A549 (cell line): ENCODE data around the gene RAB3C.

Experiments used
- EP300 ChIP-seq, 2 experiments: fragments of >200 bp; sonication (Bioruptor Twin); formaldehyde crosslinking; IDR thresholded peaks; 2 replicates in 1 of 2; 3 replicates in 1 of 2; pipeline ENCODE4 v1.6.1; 2016 to 2017
- JUN ChIP-seq, 2 experiments: fragments of >200 bp; sonication (Bioruptor Twin); formaldehyde crosslinking; IDR thresholded peaks; 2 replicates in 1 of 2; 3 replicates in 1 of 2; pipeline ENCODE4 v1.6.1; 2016 to 2017
- POLR2A ChIP-seq: IDR thresholded peaks from 2 replicates; pipeline ENCODE4 v1.6.1; 2012; ENCODE audit warnings: mild to moderate bottlenecking, low read length
- SMC3 ChIP-seq: fragments of >200 bp; sonication (Bioruptor Twin); formaldehyde crosslinking; IDR thresholded peaks from 3 replicates; pipeline ENCODE4 v1.6.1; 2018; ENCODE audit warnings: inconsistent platforms
- SREBF2 ChIP-seq: fragments of 450-650 bp; IDR thresholded peaks from 2 replicates; pipeline ENCODE4 v1.6.1; 2014; ENCODE audit warnings: mild to moderate bottlenecking, moderate library complexity
- USF2 ChIP-seq: fragments of 450-650 bp; IDR thresholded peaks from 2 replicates; pipeline ENCODE4 v1.6.1; 2014; ENCODE audit warnings: antibody characterized with exemption
- TF ChIP-seq, protein P1 (sequence below): fragments of >200 bp; sonication (Bioruptor Twin); formaldehyde crosslinking; IDR thresholded peaks from 3 replicates; pipeline ENCODE4 v1.5.1; 2016

DNA sequence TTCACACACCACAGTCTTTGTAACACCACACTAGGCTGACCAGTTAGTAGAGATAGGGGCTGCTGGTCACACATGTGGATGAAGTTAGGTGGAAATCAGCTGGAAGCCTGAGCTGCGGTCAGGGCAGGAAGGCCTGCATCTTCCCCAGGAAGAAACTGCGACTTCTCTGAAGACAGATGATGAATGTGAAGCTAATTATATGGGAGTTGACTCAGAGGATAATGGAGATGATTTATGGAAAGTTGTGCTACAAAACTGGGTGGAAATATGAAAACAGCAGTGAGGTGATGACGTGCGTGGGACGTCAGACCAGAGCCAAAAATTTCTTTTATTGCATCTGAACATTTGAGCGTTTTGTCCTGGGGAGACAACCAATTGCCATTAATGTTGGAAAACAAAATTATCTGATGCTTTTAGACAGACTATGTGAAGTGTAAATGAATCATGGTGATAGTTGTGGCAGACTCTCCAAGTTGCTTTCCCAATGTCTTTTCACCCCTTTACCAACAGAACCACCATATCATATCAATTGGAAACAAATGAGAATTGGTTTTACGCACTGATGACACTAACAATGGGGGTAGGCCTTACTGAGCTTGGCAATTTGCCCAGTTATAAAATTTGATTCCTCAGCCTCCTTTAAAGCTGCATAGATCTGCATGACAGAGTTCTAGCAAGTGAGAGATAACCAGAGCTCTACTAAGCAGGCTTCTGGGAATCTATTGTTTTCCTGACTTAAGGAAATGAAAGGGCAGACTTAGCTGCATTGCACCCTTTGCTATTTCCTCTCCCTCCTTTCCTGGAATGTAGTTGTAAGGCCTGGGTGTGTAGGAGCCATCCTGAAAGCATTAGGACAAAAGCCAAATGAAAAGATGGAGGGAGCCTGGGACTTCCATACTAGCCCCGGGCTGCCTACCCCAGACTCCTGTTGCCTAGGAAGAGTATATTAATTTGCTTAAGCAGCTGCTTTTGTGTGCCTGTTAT is 84.0 kb downstream of the RAB3C start:
- TF ChIP-seq POLR2A (no peak), SREBF2 (no peak), SMC3 (no peak), JUN (IDR thresholded peaks at IDR 0.05) (no peak), EP300 (IDR thresholded peaks at IDR 0.05) (no peak), USF2 (no peak)
- TF ChIP-seq, protein P1, sequence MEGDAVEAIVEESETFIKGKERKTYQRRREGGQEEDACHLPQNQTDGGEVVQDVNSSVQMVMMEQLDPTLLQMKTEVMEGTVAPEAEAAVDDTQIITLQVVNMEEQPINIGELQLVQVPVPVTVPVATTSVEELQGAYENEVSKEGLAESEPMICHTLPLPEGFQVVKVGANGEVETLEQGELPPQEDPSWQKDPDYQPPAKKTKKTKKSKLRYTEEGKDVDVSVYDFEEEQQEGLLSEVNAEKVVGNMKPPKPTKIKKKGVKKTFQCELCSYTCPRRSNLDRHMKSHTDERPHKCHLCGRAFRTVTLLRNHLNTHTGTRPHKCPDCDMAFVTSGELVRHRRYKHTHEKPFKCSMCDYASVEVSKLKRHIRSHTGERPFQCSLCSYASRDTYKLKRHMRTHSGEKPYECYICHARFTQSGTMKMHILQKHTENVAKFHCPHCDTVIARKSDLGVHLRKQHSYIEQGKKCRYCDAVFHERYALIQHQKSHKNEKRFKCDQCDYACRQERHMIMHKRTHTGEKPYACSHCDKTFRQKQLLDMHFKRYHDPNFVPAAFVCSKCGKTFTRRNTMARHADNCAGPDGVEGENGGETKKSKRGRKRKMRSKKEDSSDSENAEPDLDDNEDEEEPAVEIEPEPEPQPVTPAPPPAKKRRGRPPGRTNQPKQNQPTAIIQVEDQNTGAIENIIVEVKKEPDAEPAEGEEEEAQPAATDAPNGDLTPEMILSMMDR: no peak
